MM.1S (cell line): Measurements from ENCODE around the gene SEC63.

Experiments
- DNase-seq: peaks from one replicate; pipeline ENCODE4 v3.0.0-alpha.2; 2015
- H2AFZ ChIP-seq: fragments of 300-600 bp; sonication (generic); 2 replicates; pipeline ENCODE4 v1.6.0; 2016; ENCODE audit warnings: antibody characterized with exemption, low read length
- H3F3A ChIP-seq: fragments of 300-600 bp; sonication (generic); 2 replicates; pipeline ENCODE4 v1.6.1; 2016; ENCODE audit warnings: mild to moderate bottlenecking, antibody characterized with exemption, low read length, moderate library complexity, mixed read lengths; ENCODE audit not compliant: insufficient read depth
- H3K27ac ChIP-seq: fragments of 300-600 bp; sonication (generic); 2 replicates; pipeline ENCODE4 v1.5.1; 2016; ENCODE audit warnings: mild to moderate bottlenecking, low read length
- H3K27me3 ChIP-seq: fragments of 300-600 bp; sonication (generic); replicated peaks from 2 replicates; pipeline ENCODE4 v1.6.0; 2016; ENCODE audit warnings: low read length; ENCODE audit not compliant: insufficient read depth
- H3K36me3 ChIP-seq: fragments of 300-600 bp; sonication (generic); replicated peaks from 2 replicates; pipeline ENCODE4 v1.6.1; 2016; ENCODE audit warnings: mild to moderate bottlenecking, low read length, mixed read lengths; ENCODE audit not compliant: insufficient read depth
- H3K4me1 ChIP-seq: fragments of 300-600 bp; sonication (generic); 2 replicates; pipeline ENCODE4 v1.6.1; 2016; ENCODE audit warnings: low read length, mixed read lengths
- H3K4me2 ChIP-seq: fragments of 300-600 bp; sonication (generic); 2 replicates; pipeline ENCODE4 v1.6.0; 2016; ENCODE audit warnings: low read depth, low read length
- H3K4me3 ChIP-seq: fragments of 300-600 bp; sonication (generic); 2 replicates; pipeline ENCODE4 v1.5.1; 2016; ENCODE audit warnings: low read length, mixed read lengths
- H3K79me2 ChIP-seq: fragments of 300-600 bp; sonication (generic); 2 replicates; pipeline ENCODE4 v1.6.1; 2016; ENCODE audit warnings: mixed run types, low read length, mixed read lengths
- H3K9ac ChIP-seq: fragments of 300-600 bp; sonication (generic); 2 replicates; pipeline ENCODE4 v1.6.1; 2016; ENCODE audit warnings: low read length, mixed read lengths
- H3K9me2 ChIP-seq: fragments of 300-600 bp; sonication (generic); replicated peaks from 2 replicates; pipeline ENCODE4 v1.6.1; 2016; ENCODE audit warnings: mild to moderate bottlenecking, low read length, mixed read lengths; ENCODE audit not compliant: insufficient read depth
- H3K9me3 ChIP-seq: fragments of 300-600 bp; sonication (generic); replicated peaks from 2 replicates; pipeline ENCODE4 v1.6.1; 2016; ENCODE audit warnings: mild to moderate bottlenecking, low read length, mixed read lengths; ENCODE audit not compliant: insufficient read depth
- H4K20me1 ChIP-seq: fragments of 300-600 bp; sonication (generic); 2 replicates; pipeline ENCODE4 v1.6.1; 2016; ENCODE audit warnings: mild to moderate bottlenecking, low read length, moderate library complexity, mixed read lengths; ENCODE audit not compliant: insufficient read depth
- CTCF ChIP-seq: fragments of 300-600 bp; sonication (generic); IDR thresholded peaks from 2 replicates; pipeline ENCODE4 v1.5.1; 2016; ENCODE audit warnings: antibody characterized with exemption, low read length, mixed read lengths
- EZH2 ChIP-seq: fragments of 300-600 bp; sonication (generic); optimal IDR thresholded peaks from 2 replicates; pipeline ENCODE3; 2017; ENCODE audit warnings: low read depth, mild to moderate bottlenecking, antibody characterized with exemption, low read length, mixed read lengths
- EZH2phosphoT487 ChIP-seq: fragments of 300-600 bp; sonication (generic); IDR thresholded peaks from 2 replicates; pipeline ENCODE4 v1.6.1; 2018; ENCODE audit warnings: antibody characterized with exemption, low read length

Gene SEC63

GRCh38 chr6:107871016-107871415 lies 87.0 kb downstream of the SEC63 start:
- DNase-seq, result no peak
- H3F3A ChIP-seq, result peaks cover 15% of the 10 kb centered on the region; the same call in 1 of the 2 replicates
- no peaks in the 10 kb centered on the region; the same call in 1 of the 2 replicates for H3K36me3 ChIP-seq

GRCh38 chr6:107870381-107870780 lies 87.6 kb downstream of the SEC63 start:
- H3K27ac ChIP-seq, result no peak overlapping the region
- H3K36me3 ChIP-seq, result no peaks in the 10 kb centered on the region; the same call in 1 of the 2 replicates
- no peaks in the 10 kb centered on the region for H3K9me2 ChIP-seq
- H3K9me3 ChIP-seq, result no peaks in the 10 kb centered on the region
- no peak overlapping the region for H2AFZ ChIP-seq
- H3K79me2 ChIP-seq, result peaks cover 9% of the 10 kb centered on the region; the same call in 1 of the 2 replicates
- H3K9ac ChIP-seq, result no peak overlapping the region
- TF ChIP-seq CTCF (no peak), EZH2 (no peak), EZH2phosphoT487 (no peak)
- H4K20me1 ChIP-seq, result no peaks in the 10 kb centered on the region
- H3K27me3 ChIP-seq, result no peaks in the 10 kb centered on the region
- H3K4me3 ChIP-seq, result no peak overlapping the region
- H3K4me1 ChIP-seq, result peaks cover 48% of the 10 kb centered on the region
- peaks cover 15% of the 10 kb centered on the region; the same call in 1 of the 2 replicates for H3F3A ChIP-seq
- no peak for DNase-seq
- H3K4me2 ChIP-seq, result peak overlapping the region; percentile 17; the same call in 1 of the 2 replicates

More at GRCh38 chr6:107871016-107871415, 87.0 kb downstream of the SEC63 start:
- H3K9ac ChIP-seq, result no peak overlapping the region
- H3K4me2 ChIP-seq, result peak overlapping the region; percentile 44; the same call in 1 of the 2 replicates
- H2AFZ ChIP-seq, result no peak overlapping the region
- H3K27ac ChIP-seq, result no peak overlapping the region
- no peak for TF ChIP-seq EZH2
- no peak for TF ChIP-seq EZH2phosphoT487
- no peak for TF ChIP-seq CTCF
- H4K20me1 ChIP-seq, result no peaks in the 10 kb centered on the region
- no peaks in the 10 kb centered on the region for H3K9me3 ChIP-seq
- peaks cover 9% of the 10 kb centered on the region; the same call in 1 of the 2 replicates for H3K79me2 ChIP-seq
- H3K9me2 ChIP-seq, result no peaks in the 10 kb centered on the region
- H3K4me3 ChIP-seq, result no peak overlapping the region
- no peaks in the 10 kb centered on the region for H3K27me3 ChIP-seq
- peaks cover 48% of the 10 kb centered on the region for H3K4me1 ChIP-seq

- no peak overlapping the region for H2AFZ ChIP-seq
- peak overlapping the region; percentile 17; the same call in 1 of the 2 replicates for H3K4me2 ChIP-seq
- DNase-seq, result peak; percentile 38
- H3K27me3 ChIP-seq, result no peaks in the 10 kb centered on the region
- H3K36me3 ChIP-seq, result no peaks in the 10 kb centered on the region; the same call in 1 of the 2 replicates
- H3K4me3 ChIP-seq, result no peak overlapping the region
- H3K9me3 ChIP-seq, result no peaks in the 10 kb centered on the region
- no peaks in the 10 kb centered on the region for H3K9me2 ChIP-seq
- no peaks in the 10 kb centered on the region for H4K20me1 ChIP-seq
- H3K4me1 ChIP-seq, result peaks cover 48% of the 10 kb centered on the region
- TF ChIP-seq CTCF, result peak; percentile 21
- TF ChIP-seq EZH2phosphoT487, result no peak
- H3K27ac ChIP-seq, result no peak overlapping the region
- peaks cover 15% of the 10 kb centered on the region; the same call in 1 of the 2 replicates for H3F3A ChIP-seq
- peaks cover 9% of the 10 kb centered on the region; the same call in 1 of the 2 replicates for H3K79me2 ChIP-seq
- H3K9ac ChIP-seq, result no peak overlapping the region
Measured at GRCh38 chr6:107869871-107870270, 88.1 kb downstream of the SEC63 start.
